GM12864 (cell line): ENCODE results near the gene GPR152.
A peak's percentile ranks its signal among the peaks of the same experiment; 100 is the strongest.
"Not testable (repeated sequence)": the region's sequence is repeated elsewhere in the genome, so short reads cannot be mapped to it uniquely, and the experiment has no call there.

Source experiments
- DNase-seq: peaks from one replicate; pipeline ENCODE4 v3.0.0-alpha.2; 2011; ENCODE audit warnings: low read depth
- H3K4me3 ChIP-seq: 2 replicates; pipeline ENCODE4 v1.5.1; 2011; ENCODE audit warnings: mild to moderate bottlenecking, low read depth, low read length, control low read depth
- CTCF ChIP-seq: IDR thresholded peaks from 2 replicates; pipeline ENCODE4 v1.5.1; 2011; ENCODE audit warnings: low read depth, mild to moderate bottlenecking, moderate library complexity, low read length, control low read depth, inconsistent platforms; ENCODE audit errors: missing control alignments

Gene GPR152

GRCh38 chr11:67492069-67492727, 39.7 kb upstream of the GPR152 start:
- no peak for DNase-seq
- no peak for TF ChIP-seq CTCF
- H3K4me3 ChIP-seq, result no peak overlapping the region

GRCh38 chr11:67491276-67492068, 38.9 kb upstream of the GPR152 start:
- TF ChIP-seq CTCF, result no peak
- no peak for DNase-seq

GRCh38 chr11:67490727-67491065, 38.2 kb upstream of the GPR152 start:
- no peak for DNase-seq
- no peak overlapping the region for H3K4me3 ChIP-seq
- TF ChIP-seq CTCF, result no peak

More at GRCh38 chr11:67491276-67492068, 38.9 kb upstream of the GPR152 start:
- no peak overlapping the region for H3K4me3 ChIP-seq

- no peak for TF ChIP-seq CTCF
- DNase-seq, result no peak
- no peak overlapping the region for H3K4me3 ChIP-seq
Observed at GRCh38 chr11:67489885-67490726, 37.6 kb upstream of the GPR152 start.

- no peak overlapping the region for H3K4me3 ChIP-seq
- no peak for DNase-seq
- TF ChIP-seq CTCF, result no peak
Observed at GRCh38 chr11:67489203-67489884, 36.8 kb upstream of the GPR152 start.

- DNase-seq, result peak; percentile 83
- no peak for TF ChIP-seq CTCF
- no peak overlapping the region for H3K4me3 ChIP-seq
Observed at GRCh38 chr11:67486481-67487195, 34.1 kb upstream of the GPR152 start.

GRCh38 chr11:67485873-67486361, 33.4 kb upstream of the GPR152 start:
- not testable (repeated sequence) for DNase-seq, H3K4me3 ChIP-seq
